RWPE2 (cell line): Measurements from ENCODE around the gene PITX1.
A peak's percentile ranks its signal among the peaks of the same experiment; 100 is the strongest.
"Not testable (repeated sequence)": the region's sequence is repeated elsewhere in the genome, so short reads cannot be mapped to it uniquely, and the experiment has no call there.

ENCODE experiments used
- ATAC-seq: fragments of 200-7000 bp; cut with Tn5 transposase; 3 replicates; pipeline ENCODE4 v1.9.1; 2021; ENCODE audit warnings: low read depth
- DNase-seq: peaks from one replicate; pipeline ENCODE4 v3.0.0-alpha.2; 2020; ENCODE audit warnings: low spot score
- H3K27ac ChIP-seq: fragments of 450-650 bp; 2 replicates; pipeline ENCODE4 v1.5.1; 2017; ENCODE audit warnings: mild to moderate bottlenecking; ENCODE audit not compliant: poor library complexity, severe bottlenecking
- H3K27me3 ChIP-seq: fragments of 250-450 bp; sonication (Bioruptor Pico); 2 replicates; pipeline ENCODE4 v1.5.1; 2021; ENCODE audit warnings: mild to moderate bottlenecking, moderate library complexity; ENCODE audit not compliant: insufficient read depth, poor library complexity, severe bottlenecking
- H3K36me3 ChIP-seq: fragments of 250-450 bp; sonication (Bioruptor Pico); 2 replicates; pipeline ENCODE4 v1.5.1; 2020; ENCODE audit warnings: low read depth, mild to moderate bottlenecking, moderate library complexity
- H3K4me1 ChIP-seq: fragments of 250-450 bp; sonication (Bioruptor Pico); 2 replicates; pipeline ENCODE4 v1.5.1; 2021; ENCODE audit warnings: mild to moderate bottlenecking, moderate library complexity; ENCODE audit not compliant: insufficient read depth, poor library complexity, severe bottlenecking
- H3K4me3 ChIP-seq: fragments of 250-450 bp; sonication (Bioruptor Pico); 2 replicates; pipeline ENCODE4 v1.5.1; 2021; ENCODE audit warnings: mild to moderate bottlenecking, moderate library complexity; ENCODE audit not compliant: severe bottlenecking
- H3K9me3 ChIP-seq: fragments of 250-450 bp; sonication (Bioruptor Pico); 2 replicates; pipeline ENCODE4 v1.5.1; 2021; ENCODE audit warnings: mild to moderate bottlenecking, moderate library complexity; ENCODE audit not compliant: severe bottlenecking
- CTCF ChIP-seq: fragments of 450-650 bp; IDR thresholded peaks from one replicate; pipeline ENCODE4 v1.5.1; 2017; ENCODE audit warnings: mild to moderate bottlenecking, moderate library complexity; ENCODE audit not compliant: poor library complexity, severe bottlenecking

Gene PITX1

GRCh38 chr5:134995850-134996402 lies 38.1 kb downstream of the PITX1 start:
- Histone ChIP-seq H3K4me3 (no peak overlapping the region), H3K4me1 (no peaks in the 10 kb centered on the region), H3K9me3 (no peaks in the 10 kb centered on the region), H3K27ac (no peak overlapping the region), H3K27me3 (peaks cover 3% of the 10 kb centered on the region), H3K36me3 (no peaks in the 10 kb centered on the region)
- ATAC-seq = no peak
- DNase-seq = no peak
- TF ChIP-seq CTCF = no peak

GRCh38 chr5:134994560-134995156 lies 39.4 kb downstream of the PITX1 start:
- no peak for TF ChIP-seq CTCF
- no peaks in the 10 kb centered on the region for H3K36me3 ChIP-seq
- no peak overlapping the region for H3K27ac ChIP-seq
- H3K4me1 ChIP-seq = no peaks in the 10 kb centered on the region
- H3K9me3 ChIP-seq = no peaks in the 10 kb centered on the region
- ATAC-seq (peak; percentile 45; the same call in 1 of the 3 replicates), DNase-seq (no peak)
- H3K4me3 ChIP-seq = no peak overlapping the region
- H3K27me3 ChIP-seq = peaks cover 3% of the 10 kb centered on the region

- DNase-seq = no peak
- no peak for TF ChIP-seq CTCF
- ATAC-seq = no peak
- Histone ChIP-seq H3K9me3 (no peaks in the 10 kb centered on the region), H3K27me3 (peaks cover 3% of the 10 kb centered on the region), H3K4me3 (no peak overlapping the region), H3K27ac (no peak overlapping the region), H3K4me1 (no peaks in the 10 kb centered on the region), H3K36me3 (no peaks in the 10 kb centered on the region)
Measured at GRCh38 chr5:134993161-134993560, 40.9 kb downstream of the PITX1 start.

GRCh38 chr5:134992148-134992547 lies 41.9 kb downstream of the PITX1 start:
- no peaks in the 10 kb centered on the region for H3K4me1 ChIP-seq
- H3K27me3 ChIP-seq = peaks cover 3% of the 10 kb centered on the region
- no peak for DNase-seq
- no peak overlapping the region for H3K4me3 ChIP-seq
- TF ChIP-seq CTCF = no peak
- no peaks in the 10 kb centered on the region for H3K36me3 ChIP-seq
- no peak for ATAC-seq
- H3K9me3 ChIP-seq = no peaks in the 10 kb centered on the region
- H3K27ac ChIP-seq = no peak overlapping the region

GRCh38 chr5:134990183-134990582 lies 43.8 kb downstream of the PITX1 start:
- H3K27ac ChIP-seq, DNase-seq, H3K27me3 ChIP-seq, H3K4me1 ChIP-seq, H3K36me3 ChIP-seq, H3K4me3 ChIP-seq, ATAC-seq, H3K9me3 ChIP-seq: not testable (repeated sequence)
